GM19467 (cell line): Measurements from ENCODE around the gene UGT8.
"Not testable (repeated sequence)": the region's sequence is repeated elsewhere in the genome, so short reads cannot be mapped to it uniquely, and the experiment has no call there.

ENCODE experiments used
- ATAC-seq: cut with Tn5 transposase; IDR thresholded peaks from one replicate; pipeline ENCODE4 v1.9.1; 2021; ENCODE audit warnings: mild to moderate bottlenecking, moderate library complexity; ENCODE audit not compliant: unreplicated experiment

UGT8 gene, protein sequence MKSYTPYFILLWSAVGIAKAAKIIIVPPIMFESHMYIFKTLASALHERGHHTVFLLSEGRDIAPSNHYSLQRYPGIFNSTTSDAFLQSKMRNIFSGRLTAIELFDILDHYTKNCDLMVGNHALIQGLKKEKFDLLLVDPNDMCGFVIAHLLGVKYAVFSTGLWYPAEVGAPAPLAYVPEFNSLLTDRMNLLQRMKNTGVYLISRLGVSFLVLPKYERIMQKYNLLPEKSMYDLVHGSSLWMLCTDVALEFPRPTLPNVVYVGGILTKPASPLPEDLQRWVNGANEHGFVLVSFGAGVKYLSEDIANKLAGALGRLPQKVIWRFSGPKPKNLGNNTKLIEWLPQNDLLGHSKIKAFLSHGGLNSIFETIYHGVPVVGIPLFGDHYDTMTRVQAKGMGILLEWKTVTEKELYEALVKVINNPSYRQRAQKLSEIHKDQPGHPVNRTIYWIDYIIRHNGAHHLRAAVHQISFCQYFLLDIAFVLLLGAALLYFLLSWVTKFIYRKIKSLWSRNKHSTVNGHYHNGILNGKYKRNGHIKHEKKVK

DNA sequence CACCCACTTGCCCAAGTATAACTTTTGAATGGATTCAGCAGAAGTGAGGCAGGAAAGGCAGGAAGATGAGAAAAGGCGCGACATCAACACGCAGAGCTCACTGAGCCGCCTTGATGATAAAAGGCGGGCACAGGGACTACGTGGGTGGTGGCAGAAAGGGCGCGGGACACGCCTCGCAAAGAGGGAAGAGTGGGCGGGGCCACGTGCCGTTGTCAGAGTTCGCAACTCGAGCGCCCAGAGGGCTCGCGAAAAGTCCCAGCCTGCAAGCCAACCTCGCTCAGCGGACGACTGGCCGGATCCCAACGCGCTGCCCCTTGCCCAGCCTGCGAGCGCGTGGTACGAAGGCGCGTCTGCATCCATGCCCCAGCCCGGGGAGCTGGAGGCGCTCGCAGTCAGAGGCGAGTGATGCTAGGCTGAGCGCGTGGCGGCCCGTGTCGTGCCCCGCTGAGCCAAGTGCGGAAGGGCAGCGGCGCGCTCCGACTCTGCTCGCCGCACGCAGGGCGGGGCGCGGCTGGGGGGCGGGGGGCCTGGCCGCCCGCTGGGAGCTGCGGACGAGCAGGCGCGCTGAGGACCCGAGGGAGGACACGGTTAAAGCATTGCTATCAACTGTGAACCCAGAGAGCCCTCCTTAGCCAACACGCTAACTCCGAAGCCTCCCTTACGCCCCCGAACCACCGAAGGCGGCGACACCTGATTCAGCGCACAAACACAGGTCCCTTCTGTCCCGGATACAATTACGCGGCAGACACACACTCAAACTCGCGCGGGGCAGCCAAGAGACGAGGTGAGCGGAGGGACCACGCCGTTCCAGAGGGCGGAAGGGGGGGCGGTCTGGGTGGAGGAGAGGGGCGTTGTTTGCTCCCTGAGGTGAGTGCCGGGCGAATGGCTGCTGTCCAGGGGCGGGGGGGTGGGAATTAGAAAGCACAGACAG is at the start of gene UGT8:
UGT8 (plus strand) TSS at position 617 of the 931 bp plus-strand sequence. CDS start 24,074 bp downstream, outside the sequence.
- peak; percentile 44 for ATAC-seq

DNA sequence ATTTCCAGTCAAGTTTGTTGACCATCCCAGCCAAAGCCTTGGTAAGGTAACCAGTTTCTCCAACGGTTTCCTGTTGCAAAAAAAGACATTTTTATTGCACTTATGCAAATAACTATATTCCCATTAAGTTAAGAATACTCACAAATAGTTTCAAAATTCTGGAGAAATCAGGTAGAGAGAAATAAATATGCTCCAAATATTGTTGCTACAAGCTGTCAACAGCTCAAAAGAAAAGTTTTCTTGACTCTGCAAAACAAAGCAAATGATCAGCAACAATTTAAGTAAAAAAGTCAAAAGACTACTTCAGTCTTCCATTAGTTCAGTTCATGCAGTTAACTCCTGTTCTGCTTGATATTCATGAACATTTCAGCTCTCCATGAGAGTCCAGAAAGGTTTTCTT is 49.0 kb upstream of the UGT8 start:
- ATAC-seq: no peak

DNA sequence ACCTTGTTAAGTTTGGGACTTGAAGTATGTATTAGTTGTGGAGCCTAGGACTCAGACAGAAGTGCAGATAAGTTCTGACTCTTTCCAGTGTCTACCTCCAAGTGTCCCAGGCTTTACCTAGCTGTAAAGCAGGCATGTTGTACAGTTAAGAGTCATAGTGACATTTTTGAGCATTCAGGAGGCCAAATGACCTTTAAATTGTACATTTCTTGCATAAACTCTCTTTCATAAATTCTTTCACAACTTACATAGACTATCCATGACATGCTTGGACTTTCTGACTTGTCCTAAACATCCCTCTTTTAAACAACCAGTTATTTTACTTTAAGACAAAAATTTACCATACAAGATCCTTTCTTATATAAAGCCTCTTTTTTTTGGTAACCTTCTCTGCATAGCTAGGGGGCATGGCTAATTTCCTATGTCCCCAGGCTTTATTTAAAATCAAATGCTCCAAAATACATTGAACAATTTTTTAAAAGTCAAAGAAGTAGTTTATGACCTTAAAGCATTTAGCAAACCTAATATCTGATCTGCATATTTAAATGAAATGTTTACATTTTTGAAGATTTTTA is 40.1 kb upstream of the UGT8 start:
- ATAC-seq: no peak

DNA sequence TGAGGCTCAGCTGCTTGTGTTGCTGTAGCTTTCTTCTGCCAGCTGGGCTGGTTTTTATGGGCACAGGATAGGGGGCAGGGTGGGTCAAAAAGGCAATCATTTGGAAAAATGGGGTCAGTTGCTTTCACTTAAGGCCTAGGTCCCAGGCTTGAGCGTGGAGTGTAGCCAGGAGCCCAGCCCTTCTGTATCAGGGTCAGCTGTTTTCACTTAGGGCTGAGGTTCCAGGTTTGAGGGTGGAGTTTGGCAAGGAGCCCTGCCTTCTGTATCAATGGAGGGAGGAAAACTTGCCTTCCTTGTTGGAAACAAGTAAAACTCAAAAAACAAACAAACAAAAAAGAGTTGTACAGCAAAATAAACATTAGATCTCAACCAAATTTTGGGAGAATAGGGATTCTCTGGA is 37.0 kb upstream of the UGT8 start:
- no peak for ATAC-seq

DNA sequence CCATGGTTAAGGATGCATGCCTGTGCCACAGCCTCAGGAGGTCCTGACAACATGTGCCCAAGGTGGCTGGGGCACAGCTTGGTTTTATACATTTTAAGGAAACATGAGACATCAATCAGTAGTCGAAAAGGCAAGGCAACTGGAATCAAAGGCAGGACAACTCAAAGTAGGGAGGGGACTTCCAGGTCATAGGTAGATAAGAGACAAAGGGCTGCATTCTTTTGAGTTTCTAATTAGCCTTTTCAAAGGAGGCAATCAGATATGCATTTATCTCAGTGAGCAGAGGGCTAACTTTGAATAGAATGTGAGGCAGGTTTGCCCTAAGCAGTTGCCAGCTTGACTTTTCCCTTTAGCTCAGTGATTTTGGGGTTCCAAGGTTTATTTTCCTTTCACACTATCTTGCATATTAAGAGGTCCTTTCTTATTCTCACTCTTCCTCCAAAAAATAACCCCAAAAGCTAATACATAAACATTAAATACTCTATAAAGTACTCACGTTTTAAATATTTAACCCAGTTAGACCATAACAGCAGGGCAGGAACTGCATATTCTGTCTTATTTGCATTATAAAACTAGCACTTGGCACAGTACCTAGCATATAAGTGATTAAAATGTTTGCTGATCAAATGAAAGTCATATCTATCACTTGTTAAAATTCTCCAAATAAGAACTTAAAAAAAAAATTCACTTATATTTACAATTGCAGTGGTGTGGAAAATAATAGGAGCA is 36.3 kb upstream of the UGT8 start:
- ATAC-seq: no peak

DNA sequence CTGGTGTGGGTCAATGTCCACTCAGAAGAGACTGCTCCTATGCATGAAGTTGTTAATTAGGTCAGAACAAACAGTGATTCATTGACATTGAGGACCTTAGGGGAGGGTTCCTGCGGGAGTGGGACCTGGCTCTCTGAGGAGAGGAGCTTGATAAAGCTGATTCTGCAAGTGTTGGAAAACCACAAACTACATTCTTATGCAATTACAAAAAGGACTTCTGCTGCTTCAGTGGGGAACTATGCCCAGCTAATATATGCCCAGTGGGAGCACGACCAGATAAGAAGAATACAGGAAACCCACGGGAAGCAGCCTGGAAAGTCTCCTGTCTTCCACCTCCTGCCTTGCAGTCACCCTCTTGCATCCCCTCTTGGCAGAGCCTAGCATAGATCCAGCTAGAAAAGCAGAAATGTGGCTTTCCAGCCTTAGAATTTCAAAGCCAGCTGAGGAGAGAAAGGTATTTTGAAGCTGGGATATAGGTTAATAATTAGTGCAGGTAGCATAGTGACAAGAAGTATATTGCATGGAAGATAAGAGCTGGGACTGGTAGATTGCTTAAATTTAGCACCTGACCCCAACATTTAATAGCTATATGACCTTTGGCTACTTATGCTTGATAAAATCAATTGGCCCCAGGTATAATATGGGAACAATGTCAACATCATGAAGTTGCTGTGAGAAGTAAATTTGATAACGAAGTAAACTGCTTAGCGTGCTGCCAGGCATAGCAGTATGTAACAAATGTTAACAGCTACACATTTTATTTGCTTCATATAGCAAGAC is 34.9 kb upstream of the UGT8 start:
- no peak for ATAC-seq

DNA sequence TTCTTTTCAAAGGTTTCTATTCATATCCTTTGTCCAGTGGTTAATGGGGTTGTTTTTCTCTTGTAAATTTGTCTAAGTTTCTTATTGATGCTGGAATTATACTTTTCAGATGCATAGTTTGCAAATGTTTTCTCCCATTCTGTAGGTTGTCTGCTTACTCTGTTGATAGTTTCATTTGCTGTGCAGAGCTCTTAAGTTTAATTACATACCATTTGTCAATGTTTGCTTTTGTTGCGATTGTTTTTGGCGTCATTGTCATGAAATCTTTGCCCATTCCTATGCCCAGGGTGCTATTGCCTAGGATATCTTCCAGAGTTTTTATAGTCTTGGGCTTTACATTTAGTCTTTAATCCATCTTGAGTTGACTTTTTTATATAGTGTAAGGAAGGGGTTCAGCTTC is 21.2 kb upstream of the UGT8 start:
- no peak for ATAC-seq

DNA sequence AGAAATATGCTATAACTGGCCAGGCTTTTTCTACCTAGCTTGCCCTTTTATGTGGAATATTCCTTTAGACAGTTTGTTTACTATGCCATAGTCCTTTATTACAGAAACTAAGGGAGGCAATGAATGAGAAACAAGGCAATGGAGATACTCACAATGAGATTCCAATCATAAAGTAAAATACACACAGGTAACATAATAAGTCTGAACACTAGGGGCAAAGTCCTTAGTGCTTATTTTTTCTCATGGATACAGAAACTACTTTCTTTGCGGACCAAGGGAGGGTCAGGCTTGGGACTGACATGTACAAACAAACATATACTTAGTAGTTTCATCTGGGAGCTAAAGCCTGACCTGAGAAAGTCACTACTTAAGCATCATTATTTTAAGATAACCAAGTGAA is 16.0 kb upstream of the UGT8 start:
- no peak for ATAC-seq

DNA sequence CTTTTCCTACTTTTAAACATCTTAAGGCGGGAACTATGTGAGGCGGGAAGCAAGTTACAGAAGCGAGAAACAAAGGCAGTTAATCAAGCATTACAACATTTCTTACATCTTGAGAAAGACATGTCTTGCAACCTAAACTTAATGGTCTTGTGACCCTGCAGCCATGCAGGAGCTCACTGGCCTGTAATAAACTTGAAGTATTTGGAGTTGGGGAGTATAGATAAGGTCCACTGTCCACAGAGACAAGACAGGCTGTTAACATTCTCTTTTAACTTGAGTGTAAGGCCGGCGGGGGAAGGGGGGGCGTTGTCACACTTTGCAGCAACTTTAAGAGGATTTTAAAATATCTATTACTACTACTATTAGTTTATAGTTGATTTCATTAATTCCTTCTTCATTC is 10.3 kb upstream of the UGT8 start:
- no peak for ATAC-seq

DNA sequence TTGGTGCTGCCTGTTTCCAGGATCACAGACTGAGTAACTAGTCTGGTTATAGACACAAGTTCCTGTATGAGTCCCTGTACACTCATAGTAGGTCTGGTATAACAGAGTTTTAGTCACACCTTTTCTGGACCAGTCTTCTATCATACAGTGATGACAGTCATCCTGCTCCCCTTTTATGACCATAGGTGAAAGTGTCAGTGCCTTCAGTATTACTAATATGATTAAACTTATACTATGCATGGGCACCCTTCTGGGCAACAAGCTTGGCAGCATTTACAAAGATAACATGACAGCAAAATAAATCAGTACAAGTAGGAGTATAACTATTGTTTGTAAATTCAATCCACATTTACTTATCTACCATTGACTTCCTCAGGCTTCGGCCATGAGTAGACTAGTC is 8.2 kb upstream of the UGT8 start:
- ATAC-seq: not testable (repeated sequence)

DNA sequence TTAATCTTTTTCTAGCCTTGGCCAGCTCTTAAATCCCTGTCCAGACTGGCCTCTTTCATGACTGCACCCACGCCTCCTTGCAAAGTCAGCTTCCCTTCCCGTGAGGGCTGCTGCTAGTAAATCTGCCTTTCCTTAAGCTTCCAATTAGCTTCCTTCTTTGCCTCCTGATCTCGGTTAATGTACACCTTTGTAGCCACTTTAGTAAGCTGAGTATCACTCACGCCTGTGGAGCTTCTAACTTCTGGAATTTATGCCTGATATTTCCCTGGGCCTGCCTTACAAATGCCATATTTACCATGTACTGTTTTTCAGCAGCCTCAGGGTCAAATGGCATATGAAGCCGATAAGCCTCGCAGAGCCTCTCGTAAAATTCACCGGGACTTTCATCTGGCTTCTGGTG is 5.1 kb upstream of the UGT8 start:
- ATAC-seq: no peak

DNA sequence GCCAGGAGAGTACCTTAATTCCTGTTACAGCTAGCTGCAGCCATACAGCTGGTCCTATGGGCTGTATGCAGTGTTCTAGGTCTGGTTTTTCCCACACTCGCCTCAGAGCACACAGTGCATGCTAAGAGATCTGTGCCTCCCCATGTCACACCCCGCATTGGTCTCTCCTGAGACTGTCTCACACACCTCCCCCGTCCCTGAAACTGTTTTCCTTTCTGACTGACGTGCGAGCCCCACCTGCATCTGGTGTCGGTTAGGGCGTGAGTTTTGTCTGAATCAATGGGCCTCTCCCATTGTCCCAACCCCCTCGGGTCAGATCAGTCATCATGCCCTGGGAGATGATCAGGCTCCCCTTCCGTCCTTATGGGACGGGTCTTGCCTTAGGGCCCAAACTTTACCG is 3.4 kb upstream of the UGT8 start:
- no peak for ATAC-seq

DNA sequence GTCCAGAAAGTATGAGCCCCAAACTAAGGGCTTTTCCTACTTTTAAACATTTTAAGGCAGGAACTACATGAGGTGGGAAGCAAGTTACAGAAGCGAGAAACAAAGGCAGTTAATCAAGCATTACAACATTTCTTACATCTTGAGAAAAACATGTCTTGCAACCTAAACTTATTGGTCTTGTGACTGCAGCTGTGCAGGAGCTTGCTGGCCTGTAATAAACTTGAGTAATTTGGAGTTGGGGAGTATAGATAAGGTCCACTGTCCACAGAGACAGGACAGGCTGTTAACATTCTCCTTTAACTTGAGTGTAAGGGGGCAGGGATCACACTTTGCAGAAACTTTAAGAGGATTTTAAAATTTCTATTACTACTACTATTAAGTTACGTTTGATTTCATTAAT is 2.7 kb upstream of the UGT8 start:
- no peak for ATAC-seq

DNA sequence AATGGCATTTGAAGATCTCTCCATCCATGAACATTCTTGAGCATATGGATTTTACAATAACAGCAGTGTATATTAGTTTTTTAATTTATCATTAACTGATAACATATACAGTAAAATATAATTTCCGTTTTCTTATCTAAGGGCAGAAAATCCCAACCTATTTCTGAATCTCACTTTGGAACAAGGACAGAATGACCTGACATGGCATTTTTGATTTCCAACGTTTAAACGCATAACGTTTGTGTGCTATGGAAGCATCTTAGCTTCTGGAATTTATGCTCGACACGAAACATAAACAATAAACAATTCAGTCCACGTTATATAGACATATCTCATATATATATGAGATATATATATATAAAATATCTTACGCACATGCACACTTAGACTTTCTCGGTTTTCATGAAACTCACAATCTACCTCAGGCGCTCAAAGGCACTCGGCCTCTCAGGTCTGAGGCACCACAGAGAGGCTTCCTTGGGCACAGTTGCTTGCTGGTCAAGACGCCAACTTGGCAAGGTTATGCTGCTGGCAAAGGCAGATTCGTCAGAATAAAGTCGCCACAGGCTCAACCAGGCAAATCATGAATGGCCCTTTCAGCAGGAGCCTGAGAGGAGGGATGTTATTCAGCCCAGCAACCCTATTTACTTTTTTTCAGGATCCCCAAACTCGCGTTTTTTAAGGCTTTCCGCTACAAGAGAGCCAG is 1.0 kb upstream of the UGT8 start:
- no peak for ATAC-seq

DNA sequence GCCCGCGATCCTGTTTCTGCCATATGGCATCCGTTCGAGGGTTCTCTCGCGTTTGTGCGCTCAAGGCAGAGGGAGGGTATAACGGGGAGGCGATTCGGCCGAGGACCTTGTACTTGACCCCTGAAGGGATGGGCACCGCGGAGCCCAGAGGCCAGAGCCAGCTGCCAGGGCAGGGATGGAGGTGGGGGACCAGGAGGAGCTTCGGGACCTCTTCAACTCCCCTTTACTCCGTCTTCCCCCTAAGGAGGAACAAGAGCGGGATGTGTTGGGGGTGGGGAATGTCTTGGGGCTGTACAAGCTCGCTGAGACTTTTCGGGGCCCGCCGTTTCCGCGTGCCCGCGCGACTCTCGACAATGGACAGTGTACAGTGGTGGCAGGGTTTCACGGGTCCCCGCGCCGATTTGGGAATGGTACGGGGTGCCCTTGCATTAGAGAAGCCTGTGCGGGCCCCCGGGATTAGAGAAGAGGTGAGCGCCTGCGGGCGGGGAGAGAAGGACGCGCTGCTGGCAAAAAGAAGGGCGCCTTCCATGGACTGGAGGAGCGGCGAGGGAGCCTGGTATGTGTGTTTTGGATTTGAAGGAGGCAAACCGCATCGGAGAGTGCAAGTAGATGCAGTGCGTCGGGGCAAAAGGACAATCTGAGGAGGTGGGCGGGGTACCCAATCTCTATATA is 760 bp downstream of the UGT8 start:
- no peak for ATAC-seq

DNA sequence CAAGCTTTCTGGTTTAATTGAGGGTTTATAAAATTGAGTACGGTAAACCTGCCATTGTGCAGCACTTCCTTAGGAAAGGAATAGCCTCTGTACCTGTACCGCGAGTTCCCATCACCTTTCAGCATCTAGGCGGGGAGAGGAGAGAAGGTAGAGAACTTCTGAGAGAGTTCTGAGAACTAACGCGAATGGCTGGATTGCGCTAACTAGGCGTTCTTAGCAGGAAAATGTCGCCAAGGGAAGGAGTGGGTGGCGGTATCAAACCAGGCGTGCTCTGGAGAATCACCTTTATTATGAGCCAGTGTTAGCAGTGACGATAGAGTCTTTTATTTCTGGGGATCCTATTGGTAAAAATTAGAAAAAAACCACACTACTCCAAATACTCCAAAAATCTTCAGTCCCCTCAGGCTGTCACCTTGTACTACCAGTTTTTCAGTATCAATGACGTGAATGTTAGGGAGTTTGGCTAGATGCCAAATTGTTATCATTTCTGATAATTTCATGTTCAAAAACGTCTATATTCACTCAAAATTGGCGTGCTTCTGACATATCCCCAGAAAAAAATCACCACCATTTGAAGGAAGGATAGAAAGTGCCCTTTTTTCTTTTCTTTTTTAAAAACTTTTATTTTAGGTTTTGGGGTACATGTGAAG is 1.4 kb downstream of the UGT8 start:
- ATAC-seq: no peak

DNA sequence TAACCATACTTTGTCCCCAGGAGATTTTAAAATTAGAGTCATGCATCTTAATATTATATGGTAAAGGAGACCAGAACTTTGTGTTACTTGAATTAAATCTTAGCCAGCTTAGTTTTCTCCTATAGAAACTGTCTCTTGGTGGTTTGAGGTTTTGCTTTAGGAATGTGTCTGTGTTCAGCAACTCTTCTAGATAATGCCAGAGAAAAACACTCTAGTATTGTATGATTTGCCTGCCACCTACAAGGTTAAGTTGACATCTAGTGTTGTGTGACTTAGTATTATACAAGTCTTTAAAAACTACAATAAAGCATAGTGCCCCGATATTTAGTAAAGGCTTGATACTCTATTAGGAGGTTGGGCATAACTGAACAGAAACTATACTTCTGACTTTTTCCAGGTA is 2.1 kb downstream of the UGT8 start:
- ATAC-seq: no peak
